Prostate gland (tissue), 2 donors: ENCODE data around the gene CTIF. TPM values are rescaled to one million over a fixed set of nuclear protein-coding genes. Genes with fewer than 3 reads are reported as not detected.

Experiments
- DNase-seq: peaks from one replicate; pipeline ENCODE4 v3.0.0-alpha.2; 2019; ENCODE audit warnings: low spot score
- H3K27ac ChIP-seq, 2 donors: fragments of 200-600 bp; sonication (generic); 2 replicates each; pipeline ENCODE4 v1.5.1; 2017 to 2019
- H3K27me3 ChIP-seq: fragments of 200-600 bp; sonication (generic); replicated peaks from 2 replicates; pipeline ENCODE4 v1.5.1; 2019; ENCODE audit not compliant: insufficient read depth
- H3K36me3 ChIP-seq, 2 donors: fragments of 200-600 bp; sonication (generic); 1 replicate in 1 of 2; 2 replicates in 1 of 2; pipeline versions ENCODE4 v1.5.1 to v1.8.1; 2017 to 2019
- H3K4me1 ChIP-seq: fragments of 200-600 bp; sonication (generic); replicated peaks from 2 replicates; pipeline ENCODE4 v1.5.1; 2019
- H3K4me3 ChIP-seq, 2 donors: fragments of 200-600 bp; sonication (generic); 2 replicates each; pipeline ENCODE4 v1.5.1; 2017 to 2019
- H3K9me3 ChIP-seq: fragments of 200-600 bp; sonication (generic); 2 replicates; pipeline ENCODE4 v1.5.1; 2017
- POLR2A ChIP-seq: fragments of 450-650 bp; IDR thresholded peaks from one replicate; pipeline ENCODE4 v1.6.1; 2016; ENCODE audit warnings: antibody characterized with exemption, mild to moderate bottlenecking
- POLR2AphosphoS5 ChIP-seq: sonication (generic); formaldehyde crosslinking; IDR thresholded peaks from one replicate; pipeline ENCODE4 v1.6.1; 2017; ENCODE audit warnings: antibody characterized with exemption
- WGBS: methylation state at CpG from one replicate; pipeline ENCODE4 v1.1.5; 2018; 5-methylcytosine and 5-hydroxymethylcytosine counted together
- intact Hi-C: fragments of 100-400 bp; cut with DNase I; formaldehyde crosslinking; loops from one replicate; pipeline ENCODE4 v1.14.2; 2022
- total RNA-seq, 2 donors: library from RNA; depleted of rRNA; stranded (reverse); fragments of >200 nt; gene quantifications; one replicate each; pipeline ENCODE4 v1.1.0, GENCODE V29; 2016
- TF ChIP-seq, protein P1 (sequence below), 4 experiments: fragments of 200-600 bp in 2 of 4; fragments of 450-650 bp in 2 of 4; sonication (generic) in 2 of 4; IDR thresholded peaks; 1 replicate in 3 of 4; 2 replicates in 1 of 4; pipeline ENCODE4 v1.5.1; 2016 to 2019; ENCODE audit warnings: antibody characterized with exemption in 4 of 4, mild to moderate bottlenecking in 2 of 4, moderate library complexity in 2 of 4

Gene CTIF
- total RNA-seq, 2 donors from 2014 or later, result 8.1 to 57.9 TPM

GRCh38 chr18:48631851-48632250 is 93.0 kb downstream of the CTIF start:
- no peaks in the 10 kb centered on the region for H3K4me1 ChIP-seq
- WGBS, result 97% methylated on average over 6 of the region's 6 CpGs
- TF ChIP-seq, protein P1, sequence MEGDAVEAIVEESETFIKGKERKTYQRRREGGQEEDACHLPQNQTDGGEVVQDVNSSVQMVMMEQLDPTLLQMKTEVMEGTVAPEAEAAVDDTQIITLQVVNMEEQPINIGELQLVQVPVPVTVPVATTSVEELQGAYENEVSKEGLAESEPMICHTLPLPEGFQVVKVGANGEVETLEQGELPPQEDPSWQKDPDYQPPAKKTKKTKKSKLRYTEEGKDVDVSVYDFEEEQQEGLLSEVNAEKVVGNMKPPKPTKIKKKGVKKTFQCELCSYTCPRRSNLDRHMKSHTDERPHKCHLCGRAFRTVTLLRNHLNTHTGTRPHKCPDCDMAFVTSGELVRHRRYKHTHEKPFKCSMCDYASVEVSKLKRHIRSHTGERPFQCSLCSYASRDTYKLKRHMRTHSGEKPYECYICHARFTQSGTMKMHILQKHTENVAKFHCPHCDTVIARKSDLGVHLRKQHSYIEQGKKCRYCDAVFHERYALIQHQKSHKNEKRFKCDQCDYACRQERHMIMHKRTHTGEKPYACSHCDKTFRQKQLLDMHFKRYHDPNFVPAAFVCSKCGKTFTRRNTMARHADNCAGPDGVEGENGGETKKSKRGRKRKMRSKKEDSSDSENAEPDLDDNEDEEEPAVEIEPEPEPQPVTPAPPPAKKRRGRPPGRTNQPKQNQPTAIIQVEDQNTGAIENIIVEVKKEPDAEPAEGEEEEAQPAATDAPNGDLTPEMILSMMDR (IDR thresholded peaks at IDR 0.05), result no peak
- TF ChIP-seq POLR2AphosphoS5 (no peak), POLR2A (no peak)
- no peaks in the 10 kb centered on the region for H3K36me3 ChIP-seq
- no peak for DNase-seq
- H3K27me3 ChIP-seq, result no peaks in the 10 kb centered on the region
- H3K27ac ChIP-seq, result no peak overlapping the region
- no peak overlapping the region for H3K4me3 ChIP-seq
- no peaks in the 10 kb centered on the region for H3K9me3 ChIP-seq
- intact Hi-C loops, result no loop called here

GRCh38 chr18:48632676-48633257 is 93.9 kb downstream of the CTIF start:
- H3K27me3 ChIP-seq, result no peaks in the 10 kb centered on the region
- DNase-seq, result no peak
- no peak overlapping the region for H3K4me3 ChIP-seq
- TF ChIP-seq POLR2A, result no peak
- H3K9me3 ChIP-seq, result no peaks in the 10 kb centered on the region
- no peaks in the 10 kb centered on the region for H3K36me3 ChIP-seq
- no peaks in the 10 kb centered on the region for H3K4me1 ChIP-seq
- no peak overlapping the region for H3K27ac ChIP-seq
- 97% methylated on average over 6 of the region's 12 CpGs for WGBS
- intact Hi-C loops, result no loop called here

- Histone ChIP-seq H3K27me3 (no peaks in the 10 kb centered on the region), H3K36me3 (no peaks in the 10 kb centered on the region), H3K27ac (no peak overlapping the region), H3K9me3 (no peaks in the 10 kb centered on the region), H3K4me1 (no peaks in the 10 kb centered on the region), H3K4me3 (no peak overlapping the region)
- WGBS, result 92% methylated on average over 6 of the region's 6 CpGs
- intact Hi-C loops, result no loop called here
- no peak for DNase-seq
- TF ChIP-seq POLR2AphosphoS5, result no peak
- no peak for TF ChIP-seq POLR2A
- TF ChIP-seq, protein P1 (IDR thresholded peaks at IDR 0.05), result no peak
Observed at GRCh38 chr18:48634491-48634890, 95.7 kb downstream of the CTIF start.

DNA sequence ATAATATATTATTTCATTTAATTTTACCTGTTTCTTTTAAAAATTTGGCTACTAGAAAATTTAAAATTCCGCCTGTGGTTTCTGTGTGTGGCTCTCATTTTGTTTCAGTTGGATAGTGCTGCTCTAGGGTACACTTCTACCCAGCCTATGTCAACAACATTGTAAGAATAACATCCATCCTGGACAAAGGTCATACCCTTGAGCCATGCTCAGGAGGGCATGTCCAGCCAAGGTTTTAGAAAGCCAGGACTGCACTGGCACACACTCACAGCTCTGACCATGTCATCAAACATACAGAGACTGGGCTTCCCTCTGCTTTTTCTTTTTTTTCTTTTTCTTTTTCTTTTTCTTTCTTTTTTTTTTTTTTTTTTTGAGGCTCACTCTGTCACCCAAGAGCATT is 96.1 kb downstream of the CTIF start:
- intact Hi-C loops, result no loop called here
- Histone ChIP-seq H3K4me1 (no peaks in the 10 kb centered on the region), H3K27ac (no peak overlapping the region), H3K27me3 (no peaks in the 10 kb centered on the region), H3K4me3 (no peak overlapping the region), H3K9me3 (no peaks in the 10 kb centered on the region), H3K36me3 (no peaks in the 10 kb centered on the region)
- no peak for DNase-seq
- WGBS, result 98% methylated on average over 1 of the region's 1 CpG
- TF ChIP-seq POLR2AphosphoS5, result no peak

GRCh38 chr18:48635806-48636205 is 97.0 kb downstream of the CTIF start:
- Histone ChIP-seq H3K27me3 (no peaks in the 10 kb centered on the region), H3K4me3 (no peak overlapping the region), H3K36me3 (no peaks in the 10 kb centered on the region), H3K27ac (no peak overlapping the region), H3K9me3 (no peaks in the 10 kb centered on the region), H3K4me1 (no peaks in the 10 kb centered on the region)
- 89% methylated on average over 2 of the region's 2 CpGs for WGBS
- DNase-seq, result no peak
- TF ChIP-seq POLR2A, result no peak
- TF ChIP-seq, protein P1 (IDR thresholded peaks at IDR 0.05), result no peak
- TF ChIP-seq POLR2AphosphoS5, result no peak
- intact Hi-C loops, result no loop called here

GRCh38 chr18:48636436-48636835 is 97.6 kb downstream of the CTIF start:
- Histone ChIP-seq H3K4me1 (no peaks in the 10 kb centered on the region), H3K27ac (no peak overlapping the region), H3K9me3 (no peaks in the 10 kb centered on the region), H3K4me3 (no peak overlapping the region), H3K36me3 (no peaks in the 10 kb centered on the region), H3K27me3 (no peaks in the 10 kb centered on the region)
- no peak for DNase-seq
- intact Hi-C loops, result no loop called here
- WGBS, result 93% methylated on average over 9 of the region's 9 CpGs
- no peak for TF ChIP-seq POLR2AphosphoS5
- TF ChIP-seq, protein P1 (IDR thresholded peaks at IDR 0.05), result no peak
- no peak for TF ChIP-seq POLR2A
